HL-60 (cell line): Measurements from ENCODE around the gene SMC1B.

ENCODE experiments used
- DNase-seq, 2 experiments: peaks; one replicate each; pipeline ENCODE4 v3.0.0-alpha.2; 2010 to 2020; ENCODE audit warnings: low read depth in 1 of 2, low spot score in 1 of 2
- H3K27ac ChIP-seq: fragments of 250-450 bp; sonication (Bioruptor Pico); replicated peaks from 2 replicates; pipeline ENCODE4 v1.5.1; 2020; ENCODE audit warnings: mild to moderate bottlenecking, moderate library complexity
- H3K27me3 ChIP-seq: fragments of 250-450 bp; sonication (Bioruptor Pico); 2 replicates; pipeline ENCODE4 v1.5.1; 2021; ENCODE audit warnings: mild to moderate bottlenecking, moderate library complexity; ENCODE audit not compliant: insufficient read depth, poor library complexity, severe bottlenecking
- H3K4me3 ChIP-seq: replicated peaks from 2 replicates; pipeline ENCODE4 v1.5.1; 2011; ENCODE audit warnings: mild to moderate bottlenecking, control low read depth, low read length; ENCODE audit not compliant: insufficient read depth
- CTCF ChIP-seq: IDR thresholded peaks from one replicate; pipeline ENCODE4 v1.5.1; 2011; ENCODE audit warnings: low read length, control low read depth, inconsistent platforms; ENCODE audit not compliant: insufficient read depth
- GABPA ChIP-seq: IDR thresholded peaks from 2 replicates; pipeline ENCODE4 v1.6.1; 2012; ENCODE audit warnings: low read depth
- POLR2AphosphoS5 ChIP-seq: IDR thresholded peaks from 2 replicates; pipeline ENCODE4 v1.6.1; 2012; ENCODE audit warnings: low read depth
- REST ChIP-seq: IDR thresholded peaks from 2 replicates; pipeline ENCODE4 v1.6.1; 2012; ENCODE audit warnings: low read depth; ENCODE audit not compliant: insufficient replicate concordance
- SPI1 ChIP-seq: IDR thresholded peaks from 2 replicates; pipeline ENCODE4 v1.6.1; 2012; ENCODE audit warnings: low read depth, mild to moderate bottlenecking, borderline replicate concordance

Gene SMC1B

GRCh38 chr22:45455621-45456020 lies 42.2 kb upstream of the SMC1B start:
- no peak for TF ChIP-seq SPI1
- no peak for TF ChIP-seq REST
- TF ChIP-seq GABPA, result no peak
- no peak for TF ChIP-seq CTCF
- TF ChIP-seq POLR2AphosphoS5, result no peak
- no peak overlapping the region for H3K4me3 ChIP-seq
- H3K27ac ChIP-seq, result no peak overlapping the region
- DNase-seq, result no peak
- no peaks in the 10 kb centered on the region for H3K27me3 ChIP-seq

- Histone ChIP-seq H3K27me3 (no peaks in the 10 kb centered on the region), H3K4me3 (no peak overlapping the region), H3K27ac (no peak overlapping the region)
- DNase-seq, result no peak
- TF ChIP-seq SPI1, result no peak
- TF ChIP-seq REST, result no peak
- TF ChIP-seq CTCF, result no peak
- no peak for TF ChIP-seq POLR2AphosphoS5
- no peak for TF ChIP-seq GABPA
Measured at GRCh38 chr22:45455212-45455611, 41.8 kb upstream of the SMC1B start.

DNA sequence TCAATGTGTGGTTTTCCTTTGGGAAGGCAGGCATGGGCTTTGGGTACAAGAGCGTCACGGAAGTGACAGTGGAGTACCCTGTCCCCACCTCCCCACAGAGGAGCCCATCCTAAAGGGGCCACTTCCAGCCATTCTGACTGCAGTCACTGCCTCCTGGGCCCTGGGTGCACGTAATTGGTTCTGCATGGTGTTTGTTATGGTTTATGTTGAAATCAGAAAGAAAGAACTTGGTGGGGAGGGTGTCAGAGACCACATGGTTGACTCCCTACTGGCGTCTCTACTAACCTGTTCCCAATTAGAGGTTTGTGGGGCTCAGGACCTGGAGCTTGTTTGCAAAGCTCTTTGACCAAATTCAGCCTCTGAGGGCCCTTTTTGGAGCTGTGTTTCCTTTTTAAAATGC lies 40.9 kb upstream of the SMC1B start:
- no peak overlapping the region for H3K4me3 ChIP-seq
- TF ChIP-seq SPI1, result no peak
- TF ChIP-seq REST, result no peak
- no peak for TF ChIP-seq CTCF
- TF ChIP-seq GABPA, result no peak
- TF ChIP-seq POLR2AphosphoS5, result no peak
- no peak for DNase-seq
- H3K27ac ChIP-seq, result no peak overlapping the region
- H3K27me3 ChIP-seq, result no peaks in the 10 kb centered on the region
